GM12878 (cell line): Measurements from ENCODE around the gene TERB1. TPM values are rescaled to one million over a fixed set of nuclear protein-coding genes. Genes with fewer than 3 reads are reported as not detected.

Source experiments
- ATAC-seq: fragments of 200-7000 bp; cut with Tn5 transposase; 3 replicates; pipeline ENCODE4 v1.9.1; 2020; ENCODE audit warnings: mild to moderate bottlenecking, moderate library complexity
- BruUV-seq: library from RNA; stranded (reverse); fragments of 400-500 nt; replicated peaks from 2 replicates; lab custom pipeline; 2021; lab: Mats Ljungman, UMichigan
- CTCF ChIA-PET: fragments of 300-600 bp; sonication (Branson Sonifier 250); formaldehyde crosslinking; extraction: SDS; loops from one replicate; lab custom pipeline; 2021; ENCODE audit warnings: inconsistent platforms; lab: Yijun Ruan, JAX
- POLR2A ChIA-PET: fragments of 350-600 bp; formaldehyde crosslinking; extraction: SDS; loops from one replicate; lab custom pipeline; 2021; ENCODE audit warnings: inconsistent platforms; lab: Charles Lee
- RAD21 ChIA-PET: fragments of 300-600 bp; sonication (Branson Sonifier 250); formaldehyde crosslinking; loops from one replicate; lab custom pipeline; 2023; ENCODE audit warnings: antibody characterized with exemption; ENCODE audit not compliant: unreplicated experiment; lab: Charles Lee
- SMC1A ChIA-PET: fragments of 300-600 bp; sonication (Branson Sonifier 250); formaldehyde crosslinking; loops from one replicate; lab custom pipeline; 2023; ENCODE audit not compliant: unreplicated experiment, uncharacterized antibody; lab: Charles Lee
- DNase-seq: peaks from one replicate; pipeline ENCODE4 v3.0.0-alpha.2; 2011; ENCODE audit warnings: low read depth, low spot score
- FAIRE-seq: peaks from 3 replicates; lab custom pipeline; 2011; peaks lifted over from hg19 to GRCh38; lab: Jason Lieb, UNC
- H2AFZ ChIP-seq: 2 replicates; pipeline ENCODE4 v1.6.0; 2011; ENCODE audit warnings: low read depth, low read length, control low read depth; ENCODE audit not compliant: control insufficient read depth
- H3K27ac ChIP-seq: 2 replicates; pipeline ENCODE4 v1.5.1; 2011; ENCODE audit warnings: control low read depth; ENCODE audit not compliant: control insufficient read depth, insufficient read depth
- H3K27me3 ChIP-seq, 2 experiments: replicated peaks in 1 of 2; 2 replicates each; pipeline versions ENCODE4 v1.6.0 to v1.6.1; 2011; ENCODE audit warnings: low read length in 1 of 2; ENCODE audit not compliant: control insufficient read depth in 2 of 2, insufficient read depth in 2 of 2
- H3K36me3 ChIP-seq, 2 experiments: 2 replicates each; pipeline ENCODE4 v1.5.1; 2011; ENCODE audit warnings: low read length in 1 of 2; ENCODE audit not compliant: control insufficient read depth in 2 of 2, insufficient read depth in 2 of 2
- H3K4me1 ChIP-seq: 2 replicates; pipeline ENCODE4 v1.6.1; 2011; ENCODE audit warnings: mild to moderate bottlenecking, low read length, moderate library complexity, mixed read lengths; ENCODE audit not compliant: control insufficient read depth, insufficient read depth
- H3K4me2 ChIP-seq: 2 replicates; pipeline ENCODE4 v1.6.0; 2011; ENCODE audit warnings: control low read depth; ENCODE audit not compliant: control insufficient read depth, insufficient read depth
- H3K4me3 ChIP-seq: fragments of 200-600 bp; sonication (generic); 2 replicates; pipeline ENCODE4 v1.5.1; 2016
- H3K79me2 ChIP-seq: 2 replicates; pipeline ENCODE4 v1.6.0; 2011; ENCODE audit warnings: low read length; ENCODE audit not compliant: control insufficient read depth, insufficient read depth
- H3K9ac ChIP-seq: 2 replicates; pipeline ENCODE4 v1.8.0; 2011; ENCODE audit warnings: low read length, control low read depth, mixed read lengths; ENCODE audit not compliant: control insufficient read depth, insufficient read depth
- H3K9me3 ChIP-seq: replicated peaks from 3 replicates; pipeline ENCODE4 v1.5.1; 2011; ENCODE audit warnings: mild to moderate bottlenecking, low read length; ENCODE audit not compliant: control insufficient read depth, insufficient read depth
- H4K20me1 ChIP-seq: 2 replicates; pipeline ENCODE4 v1.6.0; 2011; ENCODE audit not compliant: control insufficient read depth, insufficient read depth
- EGR1 ChIP-seq, 2 experiments: IDR thresholded peaks; 1 replicate in 1 of 2; 2 replicates in 1 of 2; pipeline ENCODE4 v1.6.1; 2011 to 2012; ENCODE audit warnings: low read depth in 2 of 2, low read length in 2 of 2, borderline replicate concordance in 1 of 2, mild to moderate bottlenecking in 1 of 2, moderate library complexity in 1 of 2
- ETV6 ChIP-seq, 2 experiments: fragments of 450-650 bp in 1 of 2; IDR thresholded peaks in 1 of 2; conservative IDR thresholded peaks in 1 of 2; 2 replicates each; pipeline ENCODE4 v1.6.1; 2014; ENCODE audit warnings: antibody characterized with exemption in 1 of 2, borderline replicate concordance in 1 of 2, low read depth in 1 of 2, mild to moderate bottlenecking in 1 of 2, moderate library complexity in 1 of 2
- GATAD2B ChIP-seq: fragments of 450-650 bp; conservative IDR thresholded peaks from 2 replicates; pipeline ENCODE4 v1.6.1; 2017; ENCODE audit warnings: low read depth, mild to moderate bottlenecking, moderate library complexity
- PML ChIP-seq: IDR thresholded peaks from 2 replicates; pipeline ENCODE4 v1.6.1; 2012; ENCODE audit warnings: low read length, inconsistent platforms
- POLR2AphosphoS2 ChIP-seq: IDR thresholded peaks from 2 replicates; pipeline ENCODE4 v1.6.1; 2011; ENCODE audit warnings: low read depth, mild to moderate bottlenecking, low read length, improper control_type of control experiment, moderate library complexity
- RAD21 ChIP-seq: IDR thresholded peaks from 2 replicates; pipeline ENCODE4 v1.6.1; 2011; ENCODE audit warnings: mild to moderate bottlenecking, low read depth, low read length, moderate library complexity; ENCODE audit not compliant: insufficient read depth
- SIN3A ChIP-seq: IDR thresholded peaks from 2 replicates; pipeline ENCODE4 v1.6.1; 2012; ENCODE audit warnings: low read depth, low read length, improper control_type of control experiment
- SMAD5 ChIP-seq: IDR thresholded peaks from 2 replicates; pipeline ENCODE4 v1.6.1; 2016; ENCODE audit warnings: antibody characterized with exemption, low read depth
- SUZ12 ChIP-seq: fragments of 200-600 bp; sonication (generic); IDR thresholded peaks from one replicate; pipeline ENCODE4 v1.6.1; 2018; ENCODE audit warnings: antibody characterized with exemption, mild to moderate bottlenecking; ENCODE audit not compliant: unreplicated experiment
- TCF12 ChIP-seq: IDR thresholded peaks from 2 replicates; pipeline ENCODE4 v1.6.1; 2011; ENCODE audit warnings: low read depth, mild to moderate bottlenecking, low read length
- ZNF217 ChIP-seq: fragments of 450-650 bp; IDR thresholded peaks from 2 replicates; pipeline ENCODE4 v1.6.1; 2017; ENCODE audit warnings: antibody characterized with exemption, mild to moderate bottlenecking
- ZNF384 ChIP-seq: IDR thresholded peaks from 2 replicates; pipeline ENCODE4 v1.6.1; 2012; ENCODE audit warnings: low read depth, mild to moderate bottlenecking, low read length, improper control_type of control experiment, borderline replicate concordance
- WGBS: methylation state at CpG from one replicate; pipeline ENCODE4 v1.1.6; 2016; ENCODE audit warnings: low lambda C conversion rate; ENCODE audit not compliant: insufficient replicate concordance, insufficient coverage; ENCODE audit errors: missing lambda C conversion rate; 5-methylcytosine and 5-hydroxymethylcytosine counted together
- in situ Hi-C: fragments of 300-500 bp; cut with MboI; formaldehyde crosslinking; loops from 9 replicates; pipeline ENCODE4 v1.14.3; 2018; ENCODE audit warnings: mixed read lengths
- intact Hi-C: fragments of 100-400 bp; cut with micrococcal nuclease; formaldehyde crosslinking; loops from one replicate; pipeline ENCODE4 v1.14.2; 2022; ENCODE audit not compliant: unreplicated experiment
- polyA plus RNA-seq, 11 experiments: library from polyadenylated mRNA; depleted of rRNA in 4 of 11; unstranded in 6 of 11; stranded (reverse) in 5 of 11; fragments of >200 nt; fragmentation: Nextera tagmentation in 4 of 11; fragmentation: Illumina TruSeq in 1 of 11; extraction: Ambion mirVana in 4 of 11; extraction: Trizol in 1 of 11; gene quantifications; 1 replicate in 1 of 11; 2 replicates in 10 of 11; pipeline versions ENCODE4 v1.2.1 to v1.2.3, GENCODE V29; 2011 to 2016; ENCODE audit warnings: inconsistent platforms in 2 of 11, missing spikeins in 2 of 11, low read depth in 1 of 11
- total RNA-seq, 4 experiments: library from RNA; depleted of rRNA in 3 of 4; stranded (reverse); fragments of >200 nt in 3 of 4; fragmentation: Illumina TruSeq in 1 of 4; extraction: Trizol in 1 of 4; gene quantifications; 2 replicates each; pipeline versions ENCODE4 v1.2.1 to v1.2.3, GENCODE V29; 2013 to 2021
- TF ChIP-seq, protein P1 (sequence below): fragments of 450-650 bp; IDR thresholded peaks from 2 replicates; pipeline ENCODE4 v1.6.1; 2017; ENCODE audit warnings: low read depth, mild to moderate bottlenecking, moderate library complexity

Gene TERB1
- total and polyA plus RNA-seq, 10 of the 15 experiments (the other 5 are each of a cell fraction or from before 2014, with no cell fraction given): 0.03 to 0.10 (median 0.06) TPM; not detected in 7

DNA sequence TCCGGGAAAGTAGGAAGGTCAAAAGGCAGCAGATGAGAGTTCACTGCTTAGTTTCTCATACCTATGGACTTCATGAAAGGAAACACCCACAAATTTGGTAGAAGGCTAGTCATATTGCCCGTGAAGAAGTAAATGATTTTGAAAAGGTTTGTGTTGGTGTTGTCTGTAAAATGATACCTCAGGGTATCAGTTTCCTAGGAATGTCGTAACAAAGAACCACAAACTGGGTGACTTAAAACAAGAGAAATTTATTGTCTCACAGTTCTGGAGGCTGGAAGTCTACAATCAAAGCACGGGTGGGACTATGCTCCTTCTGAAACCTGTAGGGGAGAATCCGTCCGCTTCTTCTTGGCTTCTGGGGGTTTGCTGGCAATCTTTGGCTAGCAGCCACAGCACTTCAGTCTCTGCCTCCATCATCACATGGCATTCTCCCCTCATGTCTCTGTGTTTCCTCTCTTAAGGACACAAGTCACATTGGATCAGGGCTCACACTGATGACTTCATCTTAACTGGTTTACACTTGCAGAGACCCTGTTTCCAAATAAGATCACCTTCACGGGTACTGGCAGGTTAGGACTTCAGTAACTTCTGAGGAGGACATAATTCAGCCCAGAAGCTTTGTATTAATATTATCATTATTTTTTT lies 31.4 kb upstream of the TERB1 start:
- no peak for DNase-seq
- Histone ChIP-seq H3K36me3 (no peaks in the 10 kb centered on the region), H3K4me2 (no peak overlapping the region), H3K27ac (no peak overlapping the region), H3K4me3 (no peak overlapping the region), H3K27me3 (no peaks in the 10 kb centered on the region), H2AFZ (no peak overlapping the region), H4K20me1 (no peaks in the 10 kb centered on the region), H3K4me1 (peaks cover 4% of the 10 kb centered on the region; the same call in 1 of the 2 replicates), H3K9me3 (no peaks in the 10 kb centered on the region), H3K9ac (no peak overlapping the region), H3K79me2 (peaks cover 22% of the 10 kb centered on the region)
- whole genome bisulfite sequencing: 55% methylated on average over 7 of the region's 7 CpGs
- no TSS peak for BruUV-seq
- SMC1A ChIA-PET: interaction anchor here (1.0 to 4.8 kb wide), 4 partner anchors 14 to 37 kb away, joined by 3 to 37 read pairs (median 6); no protein-coding TSS in a partner anchor
- no peak for ATAC-seq
- TF ChIP-seq POLR2AphosphoS2 (no peak), ZNF217 (no peak), GATAD2B (no peak), RAD21 (no peak), PML (no peak), SMAD5 (no peak), ZNF384 (no peak), SUZ12 (no peak), SIN3A (no peak), EGR1 (IDR thresholded peaks at IDR 0.05; ENCODE audit: borderline replicate concordance in 1 of 2, low read depth in 2 of 2, low read length in 2 of 2) (no peak), TCF12 (no peak), ETV6 (conservative IDR thresholded peaks at IDR 0.05 in 1 of 2, IDR thresholded peaks at IDR 0.05 in 1 of 2; ENCODE audit: borderline replicate concordance in 1 of 2, low read depth in 1 of 2) (no peak)
- TF ChIP-seq, protein P1, sequence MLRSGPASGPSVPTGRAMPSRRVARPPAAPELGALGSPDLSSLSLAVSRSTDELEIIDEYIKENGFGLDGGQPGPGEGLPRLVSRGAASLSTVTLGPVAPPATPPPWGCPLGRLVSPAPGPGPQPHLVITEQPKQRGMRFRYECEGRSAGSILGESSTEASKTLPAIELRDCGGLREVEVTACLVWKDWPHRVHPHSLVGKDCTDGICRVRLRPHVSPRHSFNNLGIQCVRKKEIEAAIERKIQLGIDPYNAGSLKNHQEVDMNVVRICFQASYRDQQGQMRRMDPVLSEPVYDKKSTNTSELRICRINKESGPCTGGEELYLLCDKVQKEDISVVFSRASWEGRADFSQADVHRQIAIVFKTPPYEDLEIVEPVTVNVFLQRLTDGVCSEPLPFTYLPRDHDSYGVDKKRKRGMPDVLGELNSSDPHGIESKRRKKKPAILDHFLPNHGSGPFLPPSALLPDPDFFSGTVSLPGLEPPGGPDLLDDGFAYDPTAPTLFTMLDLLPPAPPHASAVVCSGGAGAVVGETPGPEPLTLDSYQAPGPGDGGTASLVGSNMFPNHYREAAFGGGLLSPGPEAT: no peak
- CTCF ChIA-PET: interaction anchor here (0.5 to 1.7 kb wide), 4 partner anchors 8 to 86 kb away, joined by 3 to 5 read pairs (median 4); no protein-coding TSS in a partner anchor
- POLR2A ChIA-PET: no interaction called here
- intact Hi-C loops: no loop called here
- FAIRE-seq: no peak
- RAD21 ChIA-PET: no interaction called here
- in situ Hi-C loops: no loop called here
